Keratinocyte (primary cell): Measurements from ENCODE around the gene PRDX2. TPM values are rescaled to one million over a fixed set of nuclear protein-coding genes. Genes with fewer than 3 reads are reported as not detected.
A peak's percentile ranks its signal among the peaks of the same experiment; 100 is the strongest.

Experiments used
- DNase-seq: peaks from one replicate; pipeline ENCODE4 v3.0.0-alpha.2; 2011; ENCODE audit warnings: low read depth, missing footprints, low spot score
- FAIRE-seq: peaks from 2 replicates; lab custom pipeline; 2011; peaks lifted over from hg19 to GRCh38; lab: Jason Lieb, UNC
- H2AFZ ChIP-seq: 2 replicates; pipeline ENCODE4 v1.6.0; 2012; ENCODE audit warnings: low read length, control low read depth, inconsistent platforms; ENCODE audit not compliant: control insufficient read depth
- H3K27ac ChIP-seq: 2 replicates; pipeline ENCODE4 v1.5.1; 2011; ENCODE audit warnings: low read length; ENCODE audit not compliant: control insufficient read depth, insufficient read depth
- H3K27me3 ChIP-seq: 3 replicates; pipeline ENCODE4 v1.6.0; 2011; ENCODE audit warnings: low read length; ENCODE audit not compliant: control insufficient read depth, insufficient read depth; ENCODE audit errors: extremely low read depth
- H3K36me3 ChIP-seq, 2 experiments: 2 replicates in 1 of 2; 3 replicates in 1 of 2; pipeline ENCODE4 v1.5.1; 2011; ENCODE audit warnings: low read length in 2 of 2, mild to moderate bottlenecking in 1 of 2; ENCODE audit not compliant: control insufficient read depth in 2 of 2, insufficient read depth in 2 of 2; ENCODE audit errors: extremely low read depth in 1 of 2
- H3K4me1 ChIP-seq: 3 replicates; pipeline ENCODE4 v1.5.1; 2011; ENCODE audit warnings: low read length; ENCODE audit not compliant: control insufficient read depth, insufficient read depth; ENCODE audit errors: extremely low read depth
- H3K4me2 ChIP-seq: 3 replicates; pipeline ENCODE4 v1.6.0; 2011; ENCODE audit warnings: low read depth, low read length; ENCODE audit not compliant: control insufficient read depth, insufficient read depth; ENCODE audit errors: extremely low read depth
- H3K4me3 ChIP-seq, 3 experiments: fragments of 200-600 bp in 1 of 3; sonication (generic) in 1 of 3; 2 replicates in 2 of 3; 3 replicates in 1 of 3; pipeline ENCODE4 v1.5.1; 2011 to 2016; ENCODE audit warnings: low read length in 3 of 3, mild to moderate bottlenecking in 3 of 3, control low read depth in 2 of 3, inconsistent platforms in 1 of 3, low read depth in 1 of 3, mixed read lengths in 1 of 3, mixed run types in 1 of 3, moderate library complexity in 1 of 3; ENCODE audit not compliant: control insufficient read depth in 2 of 3, insufficient read depth in 2 of 3; ENCODE audit errors: extremely low read depth in 1 of 3
- H3K79me2 ChIP-seq: 2 replicates; pipeline ENCODE4 v1.6.0; 2012; ENCODE audit warnings: low read length; ENCODE audit not compliant: control insufficient read depth, insufficient read depth
- H3K9ac ChIP-seq: 3 replicates; pipeline ENCODE4 v1.6.0; 2011; ENCODE audit warnings: low read length; ENCODE audit not compliant: control insufficient read depth, insufficient read depth; ENCODE audit errors: extremely low read depth
- H3K9me1 ChIP-seq: 3 replicates; pipeline ENCODE4 v1.6.0; 2011; ENCODE audit warnings: low read length; ENCODE audit not compliant: control insufficient read depth, insufficient read depth; ENCODE audit errors: extremely low read depth
- H3K9me3 ChIP-seq: 2 replicates; pipeline ENCODE4 v1.5.1; 2012; ENCODE audit warnings: low read depth, low read length; ENCODE audit not compliant: control insufficient read depth
- H4K20me1 ChIP-seq: 3 replicates; pipeline ENCODE4 v1.6.0; 2011; ENCODE audit warnings: low read length; ENCODE audit not compliant: control insufficient read depth, insufficient read depth; ENCODE audit errors: extremely low read depth
- CTCF ChIP-seq, 3 experiments: IDR thresholded peaks in 1 of 3; conservative IDR thresholded peaks in 1 of 3; optimal IDR thresholded peaks in 1 of 3; 2 replicates in 2 of 3; 3 replicates in 1 of 3; pipeline versions ENCODE3 to v1.5.1; 2011; ENCODE audit warnings: low read length in 3 of 3, mild to moderate bottlenecking in 3 of 3, moderate library complexity in 2 of 3, control low read depth in 1 of 3, inconsistent platforms in 1 of 3; ENCODE audit not compliant: insufficient read depth in 2 of 3; ENCODE audit errors: extremely low read depth in 1 of 3
- EZH2 ChIP-seq: IDR thresholded peaks from one replicate; pipeline ENCODE4 v1.6.1; 2012; ENCODE audit warnings: inconsistent platforms, mild to moderate bottlenecking, low read length, moderate library complexity
- dilution Hi-C: fragments of 300-500 bp; cut with MboI; formaldehyde crosslinking; loops from one replicate; pipeline ENCODE4 v1.7.0; 2020; ENCODE audit warnings: low sequenced_read_pairs; ENCODE audit not compliant: extremely low pct_ligation_motif_present
- polyA plus RNA-seq, 5 experiments: library from polyadenylated mRNA; depleted of rRNA in 3 of 5; stranded (reverse) in 3 of 5; stranded (forward) in 1 of 5; unstranded in 1 of 5; fragments of >200 nt; gene quantifications; 1 replicate in 1 of 5; 2 replicates in 3 of 5; 3 replicates in 1 of 5; pipeline versions ENCODE4 v1.2.1 to v1.2.3, GENCODE V29; 2011 to 2012; ENCODE audit warnings: missing spikeins in 2 of 5, low read depth in 1 of 5, low replicate concordance in 1 of 5

Gene PRDX2
- polyA plus RNA-seq, 1 donor (not counting 4 experiments of a cell fraction or from before 2014, with no cell fraction given), result 154 TPM

GRCh38 chr19:12788042-12788681 lies 13.4 kb downstream of the PRDX2 start:
- Histone ChIP-seq H3K9me3 (no peaks in the 10 kb centered on the region), H4K20me1 (peaks cover 11% of the 10 kb centered on the region), H3K27ac (peak overlapping the region; percentile 98), H3K79me2 (peaks cover 18% of the 10 kb centered on the region), H3K4me3 (no peak overlapping the region), H3K27me3 (no peaks in the 10 kb centered on the region), H3K4me1 (peaks cover 63% of the 10 kb centered on the region), H3K36me3 (no peaks in the 10 kb centered on the region), H3K4me2 (peak overlapping the region; percentile 99), H3K9me1 (no peaks in the 10 kb centered on the region), H2AFZ (peak overlapping the region; percentile 30), H3K9ac (peak overlapping the region; percentile 97)
- FAIRE-seq, result no peak
- no peak for DNase-seq
- TF ChIP-seq EZH2 (no peak), CTCF (optimal IDR thresholded peaks at IDR 0.05 in 1 of 3, IDR thresholded peaks at IDR 0.05 in 1 of 3, conservative IDR thresholded peaks at IDR 0.05 in 1 of 3; ENCODE audit: extremely low read depth in 1 of 3, insufficient read depth in 2 of 3, low read length in 3 of 3) (no peak)
- dilution Hi-C loops, result no loop called here

- DNase-seq, result no peak
- Histone ChIP-seq H3K4me1 (peaks cover 69% of the 10 kb centered on the region), H3K79me2 (peaks cover 11% of the 10 kb centered on the region), H3K9me3 (no peaks in the 10 kb centered on the region), H3K27me3 (no peaks in the 10 kb centered on the region), H3K9ac (no peak overlapping the region), H4K20me1 (peaks cover 3% of the 10 kb centered on the region), H2AFZ (no peak overlapping the region), H3K27ac (no peak overlapping the region), H3K4me3 (no peak overlapping the region), H3K36me3 (no peaks in the 10 kb centered on the region), H3K9me1 (no peaks in the 10 kb centered on the region), H3K4me2 (no peak overlapping the region)
- TF ChIP-seq EZH2, result no peak
- TF ChIP-seq CTCF (optimal IDR thresholded peaks at IDR 0.05 in 1 of 3, IDR thresholded peaks at IDR 0.05 in 1 of 3, conservative IDR thresholded peaks at IDR 0.05 in 1 of 3; ENCODE audit: extremely low read depth in 1 of 3, insufficient read depth in 2 of 3, low read length in 3 of 3), result no peak
- no peak for FAIRE-seq
- dilution Hi-C loops, result no loop called here
Observed at GRCh38 chr19:12787458-12787857, 14.1 kb downstream of the PRDX2 start.
